Frontal cortex (tissue), 4 donors: Measurements from ENCODE around the gene PPIL1. TPM values are rescaled to one million over a fixed set of nuclear protein-coding genes. Genes with fewer than 3 reads are reported as not detected.
A peak's percentile ranks its signal among the peaks of the same experiment; 100 is the strongest.

Source experiments
- DNase-seq, 2 donors: peaks; one replicate each; pipeline ENCODE4 v3.0.0; 2012; ENCODE audit warnings: low spot score in 2 of 2
- FAIRE-seq: peaks from 2 replicates; lab custom pipeline; 2012; peaks lifted over from hg19 to GRCh38; lab: Jason Lieb, UNC
- total RNA-seq: library from RNA; depleted of rRNA; stranded (reverse); fragments of >200 nt; gene quantifications from one replicate; pipeline ENCODE4 v1.2.3, GENCODE V29; 2014
- donor health status: control.
- donor health status: control.
- donor health status: control.

Gene PPIL1
- total RNA-seq, 1 donor from 2014 or later = 40.8 TPM

- FAIRE-seq (no peak), DNase-seq (no peak)
Observed at GRCh38 chr6:36890112-36890663, 15.6 kb upstream of the PPIL1 start.

DNA sequence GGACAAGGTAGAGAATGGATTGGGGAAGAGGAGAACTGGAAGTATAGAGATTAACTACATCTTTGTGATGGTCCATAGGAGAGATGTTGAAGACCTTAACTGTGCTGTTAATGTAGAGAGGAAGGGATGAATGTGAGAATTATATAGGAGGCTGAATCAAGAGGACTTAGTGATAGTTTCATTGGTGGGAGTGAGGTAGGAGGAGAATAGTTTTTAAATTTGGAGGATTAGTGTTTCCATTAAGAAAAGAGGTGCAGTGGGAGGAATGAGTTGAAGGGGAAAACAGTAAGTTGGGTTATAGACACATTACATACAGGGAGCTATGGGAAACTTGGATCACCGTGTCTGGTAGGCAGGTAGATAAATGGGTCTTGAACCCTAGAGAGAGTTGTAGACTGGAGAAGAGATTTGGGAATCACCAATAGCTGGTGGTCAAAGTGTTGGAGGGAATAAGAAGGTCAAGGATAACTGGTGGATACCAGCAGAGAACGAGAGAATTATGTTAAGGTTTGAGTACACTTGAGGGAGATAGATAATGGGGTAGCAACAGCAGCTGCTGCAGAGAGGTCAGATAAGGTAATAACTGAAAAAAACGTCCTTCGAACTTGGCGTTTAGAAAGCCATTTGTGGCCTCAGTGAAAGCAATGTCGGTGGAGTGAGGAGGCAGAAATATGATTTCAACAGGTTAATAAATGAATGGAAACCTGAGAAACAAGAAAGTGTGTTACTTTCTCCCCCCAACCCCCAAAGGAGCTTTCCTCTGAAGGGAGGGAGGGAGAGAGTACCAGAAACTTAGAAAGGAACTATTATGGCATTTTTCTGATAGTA lies 14.3 kb upstream of the PPIL1 start:
- no peak for FAIRE-seq
- no peak for DNase-seq

DNA sequence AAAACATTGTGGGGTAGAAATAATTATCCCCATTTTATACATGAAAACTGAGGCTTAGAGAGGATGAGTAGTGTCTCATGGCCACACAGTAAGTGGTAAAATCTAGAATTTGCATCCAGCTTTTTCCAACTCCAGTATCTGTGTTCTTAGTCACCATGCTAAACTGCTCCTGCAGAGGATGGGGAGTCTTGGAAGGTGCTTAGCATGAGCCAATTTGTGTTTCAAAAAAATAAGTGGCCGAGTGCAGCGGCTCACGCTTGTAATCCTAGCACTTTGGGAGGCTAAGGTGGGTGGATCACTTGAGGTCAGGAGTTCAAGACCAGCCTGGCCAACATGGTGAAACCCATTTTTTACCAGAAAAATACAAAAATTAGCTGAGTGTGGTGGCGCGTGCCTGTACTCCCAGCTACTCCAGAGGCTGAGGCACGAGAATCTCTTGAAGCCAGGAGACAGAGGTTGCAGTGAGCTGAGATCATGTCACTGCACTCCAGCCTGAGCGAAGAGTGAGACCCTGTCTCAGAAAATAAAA lies 13.6 kb upstream of the PPIL1 start:
- DNase-seq (no peak), FAIRE-seq (no peak)

GRCh38 chr6:36886950-36887618 lies 12.5 kb upstream of the PPIL1 start:
- FAIRE-seq = no peak

DNA sequence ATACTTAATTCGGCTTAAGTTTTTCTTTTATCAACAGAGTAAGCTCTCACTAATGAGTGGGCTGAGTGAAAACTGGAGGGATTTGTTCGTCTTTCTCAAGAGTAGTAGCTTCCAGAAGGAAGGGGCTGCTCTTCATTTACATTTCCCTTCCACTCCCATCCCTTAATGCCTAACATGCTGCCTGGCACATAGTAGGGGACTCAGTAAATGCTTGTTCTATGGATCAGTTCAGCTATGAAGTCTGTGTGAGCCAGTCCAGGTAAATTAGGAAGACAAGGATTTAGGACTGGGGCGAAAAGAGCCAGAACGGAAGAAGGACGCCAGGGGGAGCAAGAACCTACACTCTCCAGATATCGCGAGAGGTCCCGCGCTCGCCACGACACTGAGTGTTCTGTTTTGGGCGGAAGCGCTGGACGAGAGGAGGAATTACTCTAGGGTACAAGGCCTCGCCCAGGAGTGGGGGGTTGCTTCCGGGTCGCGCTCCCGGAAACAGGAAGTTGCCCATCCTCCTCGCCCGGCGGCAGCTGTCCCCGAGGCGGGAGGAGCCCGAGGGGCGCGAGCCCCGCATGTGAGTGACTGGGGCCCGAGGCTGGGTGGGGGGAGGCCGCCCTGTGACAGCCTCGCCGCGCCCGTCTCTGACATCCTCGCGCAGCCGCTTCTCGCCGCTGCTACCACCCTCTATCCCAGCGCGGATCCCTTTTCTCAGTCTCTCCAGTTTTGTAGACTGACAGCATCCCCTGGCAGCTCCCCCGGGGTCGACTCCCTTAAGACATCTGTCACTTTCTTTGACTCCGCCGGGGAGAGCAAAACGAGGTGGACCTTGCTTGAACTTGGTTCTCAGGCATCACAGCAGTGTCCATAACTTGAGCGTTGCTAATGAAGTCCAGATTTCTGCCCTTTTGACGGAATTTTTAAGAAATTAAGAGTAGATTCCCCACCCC lies 11.1 kb upstream of the PPIL1 start, which contains the start of gene C6orf89:
TSS of gene C6orf89 (plus strand) at position 492 of the 941 bp plus-strand sequence. CDS start 13,493 bp downstream, outside the sequence.
- peak; percentile 87 to 91 for DNase-seq
- FAIRE-seq = peak; percentile 43

More at GRCh38 chr6:36886950-36887618, 12.5 kb upstream of the PPIL1 start:
- DNase-seq = no peak

GRCh38 chr6:36884610-36885009 lies 10.0 kb upstream of the PPIL1 start:
- FAIRE-seq (no peak), DNase-seq (no peak)

DNA sequence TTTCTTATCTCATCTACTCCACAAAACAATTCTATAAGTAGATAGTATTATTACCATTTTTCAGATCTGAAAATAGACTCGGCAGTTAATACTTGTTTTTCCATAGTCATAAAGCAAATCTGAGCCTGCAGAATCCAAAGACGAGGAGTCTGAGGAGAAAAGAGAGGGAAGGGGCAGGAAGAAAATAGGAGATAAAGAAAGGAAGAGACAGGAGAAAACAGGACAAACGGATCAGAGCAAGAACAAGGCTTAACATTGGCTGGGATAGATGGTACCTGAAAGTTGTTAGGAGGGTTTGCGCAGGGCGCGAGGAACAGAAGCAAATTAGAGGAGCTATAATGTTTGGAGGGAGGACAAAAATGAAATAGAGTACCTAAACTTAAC lies 639 bp upstream of the PPIL1 start:
- no peak for FAIRE-seq
- DNase-seq = no peak

GRCh38 chr6:36873612-36874442 lies 776 bp downstream of the PPIL1 start:
- FAIRE-seq (no peak), DNase-seq (no peak)

DNA sequence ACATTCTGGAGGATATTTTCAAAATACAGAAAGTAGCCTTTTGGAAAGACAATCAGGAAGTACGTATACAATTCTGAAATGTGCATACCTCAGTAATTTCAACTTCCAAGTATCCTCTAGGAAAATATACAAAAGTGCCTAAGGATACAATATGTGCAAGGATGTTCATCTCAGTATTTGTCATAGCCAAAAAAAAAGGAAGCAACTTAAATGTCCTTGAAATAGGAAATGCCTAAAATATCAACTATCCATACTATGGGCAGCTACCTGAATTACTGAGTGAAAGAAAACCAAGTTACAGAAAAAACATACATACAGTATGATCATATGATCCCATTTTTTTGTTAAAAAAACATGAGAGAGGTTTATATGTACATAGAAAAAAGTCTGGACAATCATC lies 1.5 kb downstream of the PPIL1 start:
- DNase-seq = no peak
- no peak for FAIRE-seq

DNA sequence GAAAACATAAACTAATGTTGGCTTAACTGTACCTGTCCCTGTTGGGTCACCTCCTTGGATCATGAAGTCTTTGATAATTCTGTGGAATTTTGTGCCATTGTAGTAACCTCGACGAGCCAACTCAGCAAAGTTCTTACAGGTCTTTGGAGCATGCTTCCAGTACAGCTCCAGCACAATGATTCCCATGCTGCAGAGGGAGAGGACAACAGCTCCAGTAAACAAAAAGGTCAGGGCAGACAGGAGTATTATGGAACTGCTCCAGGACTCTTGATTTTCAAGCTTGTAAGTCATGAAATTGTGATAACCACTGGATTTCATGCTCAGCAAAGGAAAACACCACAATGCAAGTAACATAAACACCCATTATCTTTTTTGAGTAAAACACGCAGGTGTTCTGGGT lies 2.9 kb downstream of the PPIL1 start:
- DNase-seq (no peak), FAIRE-seq (no peak)

GRCh38 chr6:36867471-36868224 lies 7.0 kb downstream of the PPIL1 start:
- FAIRE-seq (no peak), DNase-seq (no peak)

- DNase-seq (no peak), FAIRE-seq (no peak)
Observed at GRCh38 chr6:36865835-36866234, 8.8 kb downstream of the PPIL1 start.

- FAIRE-seq = no peak
Observed at GRCh38 chr6:36863670-36864540, 10.7 kb downstream of the PPIL1 start.

DNA sequence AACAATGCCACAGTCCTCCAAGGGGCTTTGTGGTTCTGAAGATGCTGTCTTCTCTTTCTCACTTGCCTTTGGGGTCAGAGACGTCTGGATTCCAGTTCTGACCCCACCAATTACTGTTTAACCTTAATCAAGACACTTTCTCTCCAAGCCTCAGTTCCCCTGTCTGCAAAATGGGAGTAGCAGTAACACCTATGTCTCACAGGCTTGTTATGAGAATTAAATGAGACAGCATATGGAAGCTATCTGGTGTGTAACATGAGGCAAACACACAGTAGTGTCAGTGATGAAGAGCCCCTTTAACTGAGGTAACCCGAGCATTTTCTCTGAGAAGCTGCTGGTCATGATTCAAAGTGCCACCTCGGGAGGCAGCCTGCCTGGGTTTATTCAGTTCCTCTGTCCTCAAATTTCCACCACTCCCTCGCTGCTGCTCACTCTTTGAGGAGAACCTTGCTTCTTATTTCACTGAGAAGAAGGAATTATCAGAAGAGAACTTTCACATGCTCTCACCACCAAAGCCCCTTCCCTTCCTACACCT lies 11.7 kb downstream of the PPIL1 start:
- FAIRE-seq (no peak), DNase-seq (no peak)

More at GRCh38 chr6:36863670-36864540, 10.7 kb downstream of the PPIL1 start:
- DNase-seq = no peak

DNA sequence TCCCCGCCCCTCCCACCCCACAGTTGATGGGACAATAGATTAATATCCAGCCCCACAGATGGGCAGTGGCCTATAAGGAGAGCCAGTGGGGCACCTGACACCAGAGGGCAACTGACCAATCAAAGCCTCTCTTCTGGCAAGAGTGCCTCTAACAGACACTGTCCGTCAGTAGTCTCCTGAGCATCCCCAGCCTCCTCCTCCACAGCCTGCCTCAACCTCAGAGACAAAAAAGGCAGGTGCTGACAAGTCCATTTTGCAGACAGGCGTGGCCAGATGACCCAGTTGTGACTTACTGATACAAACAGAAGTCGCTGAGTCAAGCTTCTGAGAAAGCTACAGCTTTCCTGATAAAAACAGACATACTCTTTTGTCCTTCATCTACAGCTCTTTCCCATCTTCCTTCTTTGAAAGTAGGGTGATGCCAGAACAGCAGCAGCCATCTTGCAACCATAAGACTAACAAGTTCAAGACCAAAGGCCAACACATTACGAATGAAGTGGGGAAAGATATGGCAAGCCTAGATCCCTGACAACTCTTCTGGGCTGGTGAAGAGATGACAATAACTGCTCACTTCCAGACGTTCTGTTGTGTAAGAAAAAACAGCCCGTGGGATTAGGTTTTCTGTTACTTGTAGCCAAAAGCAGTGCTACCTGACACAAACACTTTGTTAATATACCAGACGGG lies 12.3 kb downstream of the PPIL1 start:
- no peak for DNase-seq
- FAIRE-seq = no peak

- DNase-seq (no peak), FAIRE-seq (no peak)
Observed at GRCh38 chr6:36860126-36860525, 14.5 kb downstream of the PPIL1 start.
